Liver (tissue), 9 donors: ENCODE measurements around the gene CLASP2. TPM values are rescaled to one million over a fixed set of nuclear protein-coding genes. Genes with fewer than 3 reads are reported as not detected.

Experiments used
- DNase-seq: peaks from one replicate; pipeline ENCODE4 v3.0.0-alpha.2; 2017; ENCODE audit warnings: low spot score
- H3K27ac ChIP-seq, 2 donors: one replicate each; pipeline ENCODE4 v1.7.0; 2013; ENCODE audit warnings: inconsistent platforms in 2 of 2, low read length in 2 of 2, control low read depth in 1 of 2, low read depth in 1 of 2, mild to moderate bottlenecking in 1 of 2
- H3K27me3 ChIP-seq, 4 donors: one replicate each; pipeline versions ENCODE4 v1.6.1 to v1.7.0; 2013; ENCODE audit warnings: low read length in 3 of 4, inconsistent platforms in 1 of 4, mild to moderate bottlenecking in 1 of 4, moderate library complexity in 1 of 4; ENCODE audit not compliant: control insufficient read depth in 4 of 4, insufficient read depth in 4 of 4
- H3K36me3 ChIP-seq, 4 donors: one replicate each; pipeline versions ENCODE4 v1.6.1 to v1.7.0; 2013; ENCODE audit warnings: low read length in 3 of 4, mild to moderate bottlenecking in 3 of 4, low read depth in 1 of 4, moderate library complexity in 1 of 4; ENCODE audit not compliant: control insufficient read depth in 4 of 4, insufficient read depth in 3 of 4
- H3K4me1 ChIP-seq, 4 donors: one replicate each; pipeline versions ENCODE4 v1.6.1 to v1.7.0; 2013; ENCODE audit warnings: low read length in 3 of 4, mild to moderate bottlenecking in 3 of 4, moderate library complexity in 1 of 4; ENCODE audit not compliant: control insufficient read depth in 4 of 4, insufficient read depth in 4 of 4
- H3K4me3 ChIP-seq, 3 donors: one replicate each; pipeline versions ENCODE4 v1.6.1 to v1.7.0; 2013; ENCODE audit warnings: low read length in 3 of 3, control low read depth in 1 of 3, low read depth in 1 of 3, mild to moderate bottlenecking in 1 of 3
- H3K9ac ChIP-seq, 2 donors: one replicate each; pipeline ENCODE4 v1.7.0; 2013; ENCODE audit warnings: low read length in 2 of 2, mild to moderate bottlenecking in 2 of 2, moderate library complexity in 2 of 2, control low read depth in 1 of 2, low read depth in 1 of 2
- H3K9me3 ChIP-seq, 4 donors: one replicate each; pipeline versions ENCODE4 v1.6.1 to v1.7.0; 2013; ENCODE audit warnings: low read length in 3 of 4; ENCODE audit not compliant: control insufficient read depth in 4 of 4
- ATF3 ChIP-seq: IDR thresholded peaks from 2 replicates; pipeline ENCODE4 v1.6.1; 2016; ENCODE audit warnings: antibody characterized with exemption
- CTCF ChIP-seq: fragments of 150-350 bp; IDR thresholded peaks from 2 replicates; pipeline ENCODE4 v1.5.1; 2017; ENCODE audit warnings: improper control_type of control experiment, low read depth, low read length; ENCODE audit not compliant: missing input control
- FOXA2 ChIP-seq: IDR thresholded peaks from 2 replicates; pipeline ENCODE4 v1.6.1; 2016; ENCODE audit warnings: antibody characterized with exemption
- GABPA ChIP-seq, 2 donors: IDR thresholded peaks in 1 of 2; conservative IDR thresholded peaks in 1 of 2; 2 replicates each; pipeline ENCODE4 v1.6.1; 2016; ENCODE audit warnings: antibody characterized with exemption in 2 of 2, mild to moderate bottlenecking in 1 of 2, moderate library complexity in 1 of 2
- HNF4A ChIP-seq, 2 donors: conservative IDR thresholded peaks; 2 replicates each; pipeline ENCODE4 v1.6.1; 2016; ENCODE audit warnings: antibody characterized with exemption in 2 of 2, mild to moderate bottlenecking in 2 of 2
- HNF4G ChIP-seq: IDR thresholded peaks from 2 replicates; pipeline ENCODE4 v1.6.1; 2016; ENCODE audit warnings: antibody characterized with exemption
- SP1 ChIP-seq: IDR thresholded peaks from 2 replicates; pipeline ENCODE4 v1.6.1; 2018; ENCODE audit warnings: antibody characterized with exemption, mild to moderate bottlenecking
- TAF1 ChIP-seq: conservative IDR thresholded peaks from 2 replicates; pipeline ENCODE4 v1.6.1; 2016; ENCODE audit warnings: antibody characterized with exemption, mild to moderate bottlenecking
- ZBTB33 ChIP-seq: IDR thresholded peaks from 2 replicates; pipeline ENCODE4 v1.6.1; 2016; ENCODE audit warnings: antibody characterized with exemption
- WGBS: extraction: QIAGEN DNeasy Blood & Tissue Kit; methylation state at CpG from one replicate; pipeline ENCODE4 v1.1.7; 2013; 5-methylcytosine and 5-hydroxymethylcytosine counted together
- polyA plus RNA-seq, 2 donors: library from polyadenylated mRNA; stranded (reverse) in 1 of 2; unstranded in 1 of 2; fragments of 200-250 nt in 1 of 2; fragments of >200 nt in 1 of 2; fragmentation: Nextera tagmentation in 1 of 2; extraction: Ambion mirVana in 1 of 2; gene quantifications; one replicate each; pipeline versions ENCODE4 v1.2.1 to v1.2.3, GENCODE V29; 2013 to 2015
- total RNA-seq, 2 donors: library from RNA; depleted of rRNA; stranded (reverse); fragments of >200 nt; gene quantifications; one replicate each; pipeline ENCODE4 v1.2.3, GENCODE V29; 2014
- donor health status: healthy.
- donor health status: healthy.
- donor health status: healthy.
- donor health status: healthy.
- donor health status: healthy.

Gene CLASP2
- total and polyA plus RNA-seq, 4 donors = 3.7 to 27.6 (median 17.3) TPM

- no peak overlapping the region for H3K27ac ChIP-seq
- peaks cover 0 to 4% (median 4%) of the 10 kb centered on the region in 4 donors for H3K4me1 ChIP-seq
- WGBS = over 99% methylated on average over 3 of the region's 3 CpGs
- no peaks in the 10 kb centered on the region for H3K36me3 ChIP-seq
- no peak overlapping the region for H3K4me3 ChIP-seq
- TF ChIP-seq HNF4G (no peak), ATF3 (no peak), CTCF (no peak), GABPA (IDR thresholded peaks at IDR 0.05 in 1 of 2, conservative IDR thresholded peaks at IDR 0.05 in 1 of 2) (no peak), SP1 (no peak)
- no peak for DNase-seq
- H3K9ac ChIP-seq = no peak overlapping the region
- no peaks in the 10 kb centered on the region for H3K27me3 ChIP-seq
- no peaks in the 10 kb centered on the region for H3K9me3 ChIP-seq
These were observed 7.0 kb downstream of the CLASP2 start for GRCh38 chr3:33711100-33711499.

GRCh38 chr3:33706056-33706455 is 12.0 kb downstream of the CLASP2 start:
- peaks cover 0 to 8% (median 0%) of the 10 kb centered on the region in 4 donors for H3K9me3 ChIP-seq
- H3K4me3 ChIP-seq = no peak overlapping the region
- H3K27me3 ChIP-seq = no peaks in the 10 kb centered on the region
- H3K4me1 ChIP-seq = no peaks in the 10 kb centered on the region
- H3K36me3 ChIP-seq = peaks cover 0 to 3% (median 0%) of the 10 kb centered on the region in 4 donors
- TF ChIP-seq HNF4G = no peak
- DNase-seq = no peak
- WGBS = 97% methylated on average over 6 of the region's 6 CpGs
- H3K27ac ChIP-seq = no peak overlapping the region
- H3K9ac ChIP-seq = no peak overlapping the region

GRCh38 chr3:33704891-33705290 is 13.2 kb downstream of the CLASP2 start:
- TF ChIP-seq TAF1 (no peak), FOXA2 (no peak), ATF3 (no peak), ZBTB33 (no peak), HNF4A (conservative IDR thresholded peaks at IDR 0.05) (no peak)
- Histone ChIP-seq H3K27ac (no peak overlapping the region), H3K9ac (no peak overlapping the region), H3K9me3 (peaks cover 0 to 8% (median 0%) of the 10 kb centered on the region in 4 donors), H3K27me3 (no peaks in the 10 kb centered on the region), H3K36me3 (peaks cover 0 to 3% (median 0%) of the 10 kb centered on the region in 4 donors), H3K4me3 (no peak overlapping the region), H3K4me1 (no peaks in the 10 kb centered on the region)
- no peak for DNase-seq
- WGBS = 97% methylated on average over 3 of the region's 3 CpGs
